ENCODE results near the gene VIPAS39.

Gene VIPAS39

GRCh38 chr14:77488558-77488957 is 31.2 kb upstream of the VIPAS39 start:
- no peaks in the 10 kb centered on the region for H3K36me3 Mint-ChIP-seq (ENCODE audit: low read depth)
- peak overlapping the region; percentile 77 for H3K27ac Mint-ChIP-seq
- H3K9me3 Mint-ChIP-seq: no peaks in the 10 kb centered on the region
- peaks cover 35% of the 10 kb centered on the region for H3K4me1 Mint-ChIP-seq
- DNase-seq: no peak
- no peak overlapping the region for H3K4me3 Mint-ChIP-seq
- no peak for TF ChIP-seq CTCF (IDR thresholded peaks at IDR 0.05)
- H3K27me3 Mint-ChIP-seq (ENCODE audit: low read depth, poor library complexity): peaks cover 3% of the 10 kb centered on the region

- Mint-ChIP-seq H3K9me3 (no peaks in the 10 kb centered on the region), H3K27me3 (ENCODE audit: low read depth, poor library complexity) (peaks cover 7% of the 10 kb centered on the region), H3K4me1 (peaks cover 57% of the 10 kb centered on the region), H3K36me3 (ENCODE audit: low read depth) (no peaks in the 10 kb centered on the region), H3K4me3 (no peak overlapping the region), H3K27ac (peak overlapping the region; percentile 42)
- no peak for TF ChIP-seq CTCF (IDR thresholded peaks at IDR 0.05)
- no peak for DNase-seq
Observed at GRCh38 chr14:77485901-77486678, 28.7 kb upstream of the VIPAS39 start.

GRCh38 chr14:77485256-77485655 is 27.9 kb upstream of the VIPAS39 start:
- Mint-ChIP-seq H3K4me3 (no peak overlapping the region), H3K9me3 (no peaks in the 10 kb centered on the region), H3K27ac (no peak overlapping the region), H3K27me3 (ENCODE audit: low read depth, poor library complexity) (peaks cover 7% of the 10 kb centered on the region), H3K4me1 (peaks cover 57% of the 10 kb centered on the region), H3K36me3 (ENCODE audit: low read depth) (no peaks in the 10 kb centered on the region)
- TF ChIP-seq CTCF (IDR thresholded peaks at IDR 0.05): no peak
- no peak for DNase-seq

GRCh38 chr14:77482422-77482821 is 25.0 kb upstream of the VIPAS39 start:
- H3K36me3 Mint-ChIP-seq (ENCODE audit: low read depth): no peaks in the 10 kb centered on the region
- H3K27ac Mint-ChIP-seq: peak overlapping the region; percentile 72
- no peaks in the 10 kb centered on the region for H3K9me3 Mint-ChIP-seq
- no peak for DNase-seq
- H3K4me3 Mint-ChIP-seq: no peak overlapping the region
- no peak for TF ChIP-seq CTCF (IDR thresholded peaks at IDR 0.05)
- peaks cover 47% of the 10 kb centered on the region for H3K4me1 Mint-ChIP-seq
- peaks cover 8% of the 10 kb centered on the region for H3K27me3 Mint-ChIP-seq (ENCODE audit: low read depth, poor library complexity)

GRCh38 chr14:77478796-77479195 is 21.4 kb upstream of the VIPAS39 start:
- Mint-ChIP-seq H3K27me3 (ENCODE audit: low read depth, poor library complexity) (peaks cover 13% of the 10 kb centered on the region), H3K9me3 (no peaks in the 10 kb centered on the region), H3K4me1 (peaks cover 52% of the 10 kb centered on the region), H3K27ac (no peak overlapping the region), H3K4me3 (no peak overlapping the region), H3K36me3 (ENCODE audit: low read depth) (no peaks in the 10 kb centered on the region)
- no peak for DNase-seq
- TF ChIP-seq CTCF (IDR thresholded peaks at IDR 0.05): no peak

GRCh38 chr14:77478029-77478428 is 20.6 kb upstream of the VIPAS39 start:
- TF ChIP-seq CTCF (IDR thresholded peaks at IDR 0.05): no peak
- Mint-ChIP-seq H3K27ac (no peak overlapping the region), H3K9me3 (no peaks in the 10 kb centered on the region), H3K4me3 (no peak overlapping the region), H3K36me3 (ENCODE audit: low read depth) (no peaks in the 10 kb centered on the region), H3K27me3 (ENCODE audit: low read depth, poor library complexity) (peaks cover 13% of the 10 kb centered on the region), H3K4me1 (peaks cover 52% of the 10 kb centered on the region)
- DNase-seq: no peak
